Stimulated activated CD4-positive, alpha-beta T cell treated with anti-CD3 and anti-CD28 coated beads, Interleukin-1b, Interleukin-23, amount 100 ng/mL, for 1 hour (primary cell): Measurements from ENCODE around the gene TRPV6.

Source experiments
- DNase-seq, 2 donors: peaks; one replicate each; pipeline ENCODE4 v3.0.0-alpha.2; 2020; ENCODE audit warnings: low read depth in 2 of 2

The TRPV6 gene

GRCh38 chr7:142853739-142854371 is 31.7 kb downstream of the TRPV6 start:
- DNase-seq = peak in 1 of 2 donors; percentile 10

GRCh38 chr7:142851919-142852318 is 33.6 kb downstream of the TRPV6 start:
- no peak for DNase-seq

- DNase-seq = no peak
These were observed 34.3 kb downstream of the TRPV6 start for GRCh38 chr7:142851269-142851668.

DNA sequence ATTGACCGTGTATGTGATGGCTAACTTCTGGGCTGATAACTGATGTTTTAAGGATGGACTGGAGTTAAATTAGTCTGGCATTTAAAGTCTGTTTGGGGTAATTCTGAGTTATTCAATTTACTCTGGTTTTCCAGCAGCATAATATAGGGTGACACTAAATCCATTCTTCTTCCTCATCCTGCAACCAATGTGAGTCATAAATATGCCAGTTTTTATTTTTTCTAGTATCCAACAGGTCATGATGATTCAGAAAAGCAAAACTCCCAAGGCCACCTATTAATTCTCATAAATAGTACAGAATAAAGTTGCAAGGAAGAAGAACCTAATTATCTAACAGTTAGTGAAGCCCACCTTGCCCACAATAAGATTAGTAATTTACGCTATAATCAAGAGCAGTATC is 38.2 kb downstream of the TRPV6 start:
- DNase-seq = no peak

- DNase-seq = no peak
These were observed 43.2 kb downstream of the TRPV6 start for GRCh38 chr7:142842251-142842766.

DNA sequence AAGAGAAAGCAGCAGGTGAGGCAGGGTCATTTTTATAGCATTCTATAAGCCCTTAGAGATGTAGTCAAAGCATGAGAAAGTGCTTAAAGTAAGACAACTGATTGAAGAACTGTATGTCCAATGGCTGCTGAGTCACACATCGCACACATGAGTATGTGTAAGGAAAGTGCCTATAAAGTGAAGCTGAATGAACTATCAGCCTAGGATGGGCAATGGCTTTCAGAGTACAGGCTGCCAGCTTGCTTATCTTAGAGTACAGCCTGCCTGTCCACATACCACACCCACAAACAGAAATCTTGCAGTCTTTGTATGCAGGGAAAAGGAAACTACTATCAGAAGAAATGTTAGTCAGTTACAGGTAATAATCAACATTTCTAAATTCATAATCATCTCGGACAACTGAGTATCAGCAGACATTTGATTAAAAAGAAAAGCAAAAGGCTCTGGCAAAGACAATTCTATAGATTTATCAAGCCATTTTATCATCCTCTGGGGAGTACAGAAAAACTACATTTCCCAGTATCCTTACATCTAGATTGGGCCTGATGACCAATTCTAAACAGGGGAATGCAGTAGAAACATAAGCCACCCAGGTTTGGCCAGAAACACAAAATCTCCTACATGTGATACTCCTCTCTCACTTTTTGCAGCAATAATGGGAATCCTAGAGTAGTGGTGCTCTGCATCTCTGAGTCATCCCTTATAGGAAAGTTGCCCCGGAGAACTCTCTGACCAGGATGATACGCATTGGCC is 46.9 kb downstream of the TRPV6 start:
- no peak for DNase-seq

DNA sequence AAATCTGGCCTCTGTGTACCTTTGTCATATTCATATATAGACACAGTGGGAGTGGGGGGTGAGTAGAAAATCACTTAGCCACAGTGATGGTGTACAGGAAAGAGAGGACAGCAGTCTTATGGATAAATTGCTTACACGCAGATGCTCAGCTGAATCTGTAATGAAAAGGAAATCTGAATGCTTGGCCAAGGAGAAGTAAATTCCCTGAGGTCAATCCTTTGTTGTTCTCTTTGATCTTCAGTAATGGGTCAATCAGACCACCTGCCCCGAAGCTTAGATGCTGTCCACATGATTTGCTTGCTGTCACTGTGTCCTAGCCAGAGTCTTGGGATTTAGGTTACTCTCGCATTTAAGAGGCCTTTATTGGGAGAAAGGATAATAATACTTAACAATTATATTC is 49.1 kb downstream of the TRPV6 start:
- no peak for DNase-seq

DNA sequence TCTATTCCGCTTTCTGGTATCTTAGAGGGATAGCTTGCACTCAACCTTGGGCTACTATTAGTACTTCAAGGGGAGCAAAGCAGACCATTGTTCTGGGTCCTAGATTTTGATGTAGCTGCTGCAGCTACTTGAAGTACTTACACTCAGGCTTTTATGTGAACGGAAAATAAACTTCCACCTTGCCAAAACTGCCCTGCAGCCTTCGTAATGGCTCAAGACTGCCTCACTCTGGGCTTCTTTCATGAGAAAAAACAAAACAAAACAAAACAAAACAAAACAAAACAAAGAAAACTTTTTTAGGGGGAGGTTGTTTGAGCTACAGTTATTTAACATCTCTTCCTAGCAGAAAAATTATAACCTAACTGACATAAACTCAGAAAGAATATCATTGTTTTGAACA is 50.1 kb downstream of the TRPV6 start:
- DNase-seq = no peak

- no peak for DNase-seq
These were observed 52.1 kb downstream of the TRPV6 start for GRCh38 chr7:142833174-142834048.

DNA sequence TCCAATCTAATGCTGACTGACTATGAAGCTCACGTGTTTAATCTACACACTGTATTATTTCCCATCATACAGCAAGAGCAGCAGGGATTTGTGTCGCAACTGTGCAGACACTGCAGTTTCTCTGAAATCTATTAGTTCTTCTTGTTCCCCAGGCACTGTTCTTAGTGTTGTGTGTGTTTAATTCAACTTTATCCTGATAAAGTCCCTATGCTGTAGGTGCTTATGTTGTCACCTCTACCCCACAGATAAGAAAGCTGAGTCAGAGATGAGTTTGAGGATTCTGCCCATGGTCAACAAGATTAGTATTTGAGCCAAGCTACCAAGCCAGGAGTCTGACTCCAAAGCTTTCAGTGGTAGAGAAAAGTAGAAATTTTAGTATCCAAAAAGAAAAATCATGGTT is 53.1 kb downstream of the TRPV6 start:
- DNase-seq = no peak

DNA sequence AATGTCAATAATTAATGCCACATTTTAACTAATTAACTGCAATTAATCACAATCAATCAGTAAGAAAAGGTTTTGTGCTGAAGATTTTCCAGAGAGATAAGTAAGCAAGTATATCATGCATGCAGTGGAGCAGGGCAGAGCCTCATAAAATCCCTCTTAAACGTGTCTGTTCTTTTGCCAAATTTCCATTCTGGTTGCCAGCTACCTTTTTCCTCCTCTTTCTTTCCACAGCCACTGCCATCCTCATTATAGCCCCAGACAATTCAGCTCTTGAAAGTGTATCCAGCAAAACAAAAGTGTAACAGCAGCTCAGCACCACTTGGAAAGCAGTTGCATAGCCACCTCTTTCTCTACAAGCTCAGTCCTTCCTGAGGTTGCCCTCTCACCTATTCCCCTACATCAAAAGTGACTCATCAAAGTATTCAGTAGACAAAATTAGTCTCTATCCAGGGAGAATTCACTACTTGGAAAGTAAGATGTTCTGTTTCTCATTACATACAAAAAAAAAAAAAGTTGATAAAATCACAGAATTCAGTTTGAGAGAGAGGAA is 57.5 kb downstream of the TRPV6 start:
- DNase-seq = no peak

DNA sequence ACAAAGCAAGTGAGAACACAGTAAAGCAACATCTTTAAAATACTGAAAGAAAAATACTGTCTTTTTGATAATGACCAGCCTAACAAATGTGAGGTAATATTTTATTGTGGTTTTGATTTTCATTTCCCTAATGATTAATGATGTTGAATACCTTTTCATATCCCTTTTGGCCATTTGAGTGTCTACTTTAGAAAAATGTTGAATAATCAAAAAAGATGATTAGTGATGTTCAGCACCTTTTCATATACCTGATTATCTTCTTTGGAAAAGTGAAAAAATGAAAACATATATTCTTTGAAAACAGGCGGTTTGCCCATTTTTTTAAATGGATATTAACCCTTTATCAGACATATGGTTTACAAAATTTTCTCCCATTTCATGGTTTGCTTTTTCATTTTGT is 62.8 kb downstream of the TRPV6 start:
- no peak for DNase-seq
